ENCODE measurements around the gene MAMSTR. TPM values are rescaled to one million over a fixed set of nuclear protein-coding genes. Genes with fewer than 3 reads are reported as not detected.

MAMSTR gene
- total and polyA plus RNA-seq, 2 donors (not counting 1 experiment from before 2014, with no cell fraction given) = 0.84 to 0.99 TPM

DNA sequence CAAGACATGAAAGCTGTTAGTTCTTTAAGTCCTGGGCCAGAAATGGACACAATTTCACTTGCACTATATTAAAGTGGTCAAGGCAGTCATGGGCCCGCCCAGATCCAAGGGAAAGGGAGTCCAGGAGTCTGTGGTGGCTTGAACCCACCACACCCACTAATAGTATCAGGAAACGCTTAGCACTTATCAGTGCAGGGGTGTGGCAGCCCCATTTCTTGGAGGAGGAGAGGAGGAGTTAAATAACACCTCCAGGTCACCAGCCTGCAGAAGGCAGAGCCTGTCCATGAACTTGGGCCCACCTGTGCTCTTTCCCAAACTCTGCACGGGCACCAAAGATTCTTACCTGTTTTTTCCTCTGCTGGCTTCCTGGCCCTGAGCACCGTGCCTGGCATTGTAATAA is 41.3 kb downstream of the MAMSTR start:
- Histone ChIP-seq H3K4me3 (replicated peaks in 1 of 4; ENCODE audit: control extremely low read depth in 1 of 4, insufficient read depth in 1 of 4, low read depth in 3 of 4, low read length in 4 of 4) (no peak overlapping the region), H3K9me3 (ENCODE audit: control insufficient read depth, insufficient read depth, low read depth, low read length) (no peaks in the 10 kb centered on the region), H3K4me1 (ENCODE audit: control insufficient read depth, extremely low read depth, insufficient read depth, low read length) (no peaks in the 10 kb centered on the region), H3K79me2 (ENCODE audit: control insufficient read depth, insufficient read depth, low read length) (no peaks in the 10 kb centered on the region), H3K27me3 (ENCODE audit: control insufficient read depth, insufficient read depth, low read length) (no peaks in the 10 kb centered on the region), H4K20me1 (ENCODE audit: control insufficient read depth, extremely low read depth, insufficient read depth, low read length) (no peaks in the 10 kb centered on the region), H3K9ac (ENCODE audit: insufficient read depth, low read length) (no peak overlapping the region), H3K4me2 (ENCODE audit: extremely low read depth, insufficient read depth, low read length) (no peak overlapping the region), H3K36me3 (ENCODE audit: control insufficient read depth, insufficient read depth, low read length) (no peaks in the 10 kb centered on the region), H2AFZ (ENCODE audit: low read length) (no peak overlapping the region), H3K27ac (ENCODE audit: insufficient read depth, low read length) (no peak overlapping the region)
- TF ChIP-seq, protein P1, sequence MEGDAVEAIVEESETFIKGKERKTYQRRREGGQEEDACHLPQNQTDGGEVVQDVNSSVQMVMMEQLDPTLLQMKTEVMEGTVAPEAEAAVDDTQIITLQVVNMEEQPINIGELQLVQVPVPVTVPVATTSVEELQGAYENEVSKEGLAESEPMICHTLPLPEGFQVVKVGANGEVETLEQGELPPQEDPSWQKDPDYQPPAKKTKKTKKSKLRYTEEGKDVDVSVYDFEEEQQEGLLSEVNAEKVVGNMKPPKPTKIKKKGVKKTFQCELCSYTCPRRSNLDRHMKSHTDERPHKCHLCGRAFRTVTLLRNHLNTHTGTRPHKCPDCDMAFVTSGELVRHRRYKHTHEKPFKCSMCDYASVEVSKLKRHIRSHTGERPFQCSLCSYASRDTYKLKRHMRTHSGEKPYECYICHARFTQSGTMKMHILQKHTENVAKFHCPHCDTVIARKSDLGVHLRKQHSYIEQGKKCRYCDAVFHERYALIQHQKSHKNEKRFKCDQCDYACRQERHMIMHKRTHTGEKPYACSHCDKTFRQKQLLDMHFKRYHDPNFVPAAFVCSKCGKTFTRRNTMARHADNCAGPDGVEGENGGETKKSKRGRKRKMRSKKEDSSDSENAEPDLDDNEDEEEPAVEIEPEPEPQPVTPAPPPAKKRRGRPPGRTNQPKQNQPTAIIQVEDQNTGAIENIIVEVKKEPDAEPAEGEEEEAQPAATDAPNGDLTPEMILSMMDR (conservative IDR thresholded peaks at IDR 0.05 in 1 of 2, IDR thresholded peaks at IDR 0.05 in 1 of 2; ENCODE audit: low read depth in 1 of 2, low read length in 2 of 2) = no peak
- no peak for TF ChIP-seq EZH2 (IDR thresholded peaks at IDR 0.05; ENCODE audit: low read length, missing control alignments)
- DNase-seq (ENCODE audit: low read depth in 2 of 2) = no peak

DNA sequence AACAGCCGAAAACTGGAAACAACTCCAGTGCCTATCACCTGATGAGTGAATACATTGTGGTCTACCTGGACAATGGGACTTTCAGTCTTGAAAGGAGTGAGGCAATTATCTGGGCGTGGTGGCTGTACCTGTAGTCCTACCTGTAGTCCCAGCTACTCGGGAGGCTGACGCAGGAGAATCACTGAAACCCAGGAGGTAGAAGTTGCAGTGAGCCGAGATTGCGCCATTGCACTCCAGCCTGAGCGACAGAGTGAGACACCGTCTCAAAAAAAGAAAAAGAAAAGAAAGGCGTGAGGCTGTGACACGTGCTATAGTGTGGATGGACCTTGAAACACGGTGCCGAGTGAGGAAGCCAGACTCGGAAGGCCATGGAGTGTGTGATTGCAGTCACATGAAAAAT is 42.6 kb downstream of the MAMSTR start:
- Histone ChIP-seq H3K36me3 (ENCODE audit: control insufficient read depth, insufficient read depth, low read length) (no peaks in the 10 kb centered on the region), H3K9me3 (ENCODE audit: control insufficient read depth, insufficient read depth, low read depth, low read length) (no peaks in the 10 kb centered on the region), H4K20me1 (ENCODE audit: control insufficient read depth, extremely low read depth, insufficient read depth, low read length) (no peaks in the 10 kb centered on the region), H3K79me2 (ENCODE audit: control insufficient read depth, insufficient read depth, low read length) (no peaks in the 10 kb centered on the region), H3K9ac (ENCODE audit: insufficient read depth, low read length) (no peak overlapping the region), H3K4me1 (ENCODE audit: control insufficient read depth, extremely low read depth, insufficient read depth, low read length) (no peaks in the 10 kb centered on the region), H2AFZ (ENCODE audit: low read length) (no peak overlapping the region), H3K27me3 (ENCODE audit: control insufficient read depth, insufficient read depth, low read length) (no peaks in the 10 kb centered on the region), H3K4me3 (replicated peaks in 1 of 4; ENCODE audit: control extremely low read depth in 1 of 4, insufficient read depth in 1 of 4, low read depth in 3 of 4, low read length in 4 of 4) (no peak overlapping the region), H3K4me2 (ENCODE audit: extremely low read depth, insufficient read depth, low read length) (no peak overlapping the region), H3K27ac (ENCODE audit: insufficient read depth, low read length) (no peak overlapping the region)
- DNase-seq (ENCODE audit: low read depth in 2 of 2) = no peak
- no peak for TF ChIP-seq EZH2 (IDR thresholded peaks at IDR 0.05; ENCODE audit: low read length, missing control alignments)
- TF ChIP-seq, protein P1 (conservative IDR thresholded peaks at IDR 0.05 in 1 of 2, IDR thresholded peaks at IDR 0.05 in 1 of 2; ENCODE audit: low read depth in 1 of 2, low read length in 2 of 2) = no peak

DNA sequence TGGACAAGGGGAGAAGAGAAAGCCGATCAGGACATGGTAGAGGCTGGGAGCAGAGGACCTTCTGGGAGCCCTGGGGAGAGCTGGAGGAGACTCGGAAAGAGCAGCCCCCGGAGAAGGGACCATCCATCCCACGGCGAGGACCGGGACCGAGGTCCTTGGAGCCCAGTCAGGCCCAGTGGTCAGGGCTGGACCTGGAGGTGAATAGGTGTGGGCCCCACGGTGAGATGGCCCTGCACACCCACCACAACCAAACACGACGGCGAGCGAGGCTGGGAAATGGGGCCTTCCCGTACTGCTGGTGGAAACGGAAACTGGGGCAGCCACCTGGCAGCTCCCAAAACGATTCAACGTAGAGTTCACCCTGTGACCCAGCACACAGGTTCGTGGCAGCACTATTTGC is 43.0 kb downstream of the MAMSTR start:
- TF ChIP-seq, protein P1 (conservative IDR thresholded peaks at IDR 0.05 in 1 of 2, IDR thresholded peaks at IDR 0.05 in 1 of 2; ENCODE audit: low read depth in 1 of 2, low read length in 2 of 2) = no peak
- TF ChIP-seq EZH2 (IDR thresholded peaks at IDR 0.05; ENCODE audit: low read length, missing control alignments) = no peak

More for the DNA sequence above, 43.0 kb downstream of the MAMSTR start:
- Histone ChIP-seq H3K4me2 (ENCODE audit: extremely low read depth, insufficient read depth, low read length) (no peak overlapping the region), H3K27ac (ENCODE audit: insufficient read depth, low read length) (no peak overlapping the region), H2AFZ (ENCODE audit: low read length) (no peak overlapping the region), H3K9ac (ENCODE audit: insufficient read depth, low read length) (no peak overlapping the region), H3K4me1 (ENCODE audit: control insufficient read depth, extremely low read depth, insufficient read depth, low read length) (no peaks in the 10 kb centered on the region), H3K79me2 (ENCODE audit: control insufficient read depth, insufficient read depth, low read length) (no peaks in the 10 kb centered on the region), H4K20me1 (ENCODE audit: control insufficient read depth, extremely low read depth, insufficient read depth, low read length) (no peaks in the 10 kb centered on the region), H3K36me3 (ENCODE audit: control insufficient read depth, insufficient read depth, low read length) (no peaks in the 10 kb centered on the region), H3K4me3 (replicated peaks in 1 of 4; ENCODE audit: control extremely low read depth in 1 of 4, insufficient read depth in 1 of 4, low read depth in 3 of 4, low read length in 4 of 4) (no peak overlapping the region), H3K27me3 (ENCODE audit: control insufficient read depth, insufficient read depth, low read length) (no peaks in the 10 kb centered on the region), H3K9me3 (ENCODE audit: control insufficient read depth, insufficient read depth, low read depth, low read length) (no peaks in the 10 kb centered on the region)
- no peak for DNase-seq (ENCODE audit: low read depth in 2 of 2)

All from fibroblast of lung (primary cell).